Placental pericyte (primary cell): Measurements from ENCODE around the gene PRR15L. TPM values are rescaled to one million over a fixed set of nuclear protein-coding genes. Genes with fewer than 3 reads are reported as not detected.

ENCODE experiments used
- total RNA-seq: library from RNA; depleted of rRNA; stranded (reverse); fragments of >200 nt; gene quantifications from 2 replicates; pipeline ENCODE4 v1.2.3, GENCODE V29; 2012

The PRR15L gene, protein sequence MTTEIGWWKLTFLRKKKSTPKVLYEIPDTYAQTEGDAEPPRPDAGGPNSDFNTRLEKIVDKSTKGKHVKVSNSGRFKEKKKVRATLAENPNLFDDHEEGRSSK
- total RNA-seq, result not detected in 2 replicates

DNA sequence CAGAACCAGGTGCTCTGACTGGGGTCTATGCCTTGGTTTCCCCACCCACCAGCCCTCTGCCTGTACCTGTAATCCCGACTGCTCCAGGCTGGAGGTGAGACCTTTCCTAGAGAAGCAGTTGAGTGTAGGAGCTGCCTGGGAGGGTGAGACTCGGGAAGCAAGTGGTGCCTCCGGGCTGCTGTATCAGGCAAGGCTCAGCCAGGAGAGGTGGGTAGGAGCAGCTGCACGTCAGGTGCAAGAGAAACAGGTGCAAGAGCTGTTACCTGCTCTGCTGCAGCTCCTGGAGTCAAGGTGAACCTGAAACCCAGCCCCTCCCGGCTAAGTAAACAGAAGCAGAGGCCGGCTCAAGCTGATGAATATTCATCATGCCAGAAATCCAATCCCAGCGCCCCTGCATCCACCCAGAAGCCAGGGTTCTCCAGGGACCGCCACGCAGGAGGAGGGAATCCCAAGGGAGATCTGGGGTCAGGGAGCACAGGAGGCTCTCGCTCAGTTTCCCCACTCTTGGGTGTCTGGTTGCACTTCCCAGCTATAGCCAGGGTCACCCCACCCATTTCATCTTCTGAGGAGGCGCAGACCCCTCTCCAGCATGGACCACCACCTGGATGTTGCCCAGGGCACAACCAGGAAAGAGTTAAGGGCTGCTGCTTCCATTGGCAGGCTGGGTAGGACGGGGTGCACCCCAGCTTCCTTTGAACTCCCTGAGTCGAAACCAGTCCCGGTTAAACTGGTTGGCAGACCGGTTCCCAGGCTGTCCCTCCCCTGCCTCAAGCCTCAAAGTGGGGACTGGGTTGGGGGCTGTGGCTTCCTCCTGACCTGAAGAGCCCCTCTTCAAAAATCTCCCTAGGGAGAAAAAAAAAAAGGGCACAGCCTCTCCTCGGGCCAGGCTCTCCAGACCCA lies at the start of gene PRR15L:
TSS of gene PRR15L (minus strand) at position 293 of the 900 bp plus-strand sequence. CDS start 4,649 bp downstream, outside the sequence.

GRCh38 chr17:47970725-47971499 lies 13.2 kb upstream of the PRR15L start, which contains the start of gene CDK5RAP3:
CDK5RAP3 (plus strand) TSS chr17:47971113; CDS start chr17:47971147, 34 bp downstream.

GRCh38 chr17:47941246-47942095 lies 16.2 kb downstream of the PRR15L start, which contains the start of gene PNPO:
PNPO (plus strand) TSS chr17:47941571; CDS start chr17:47941676, 105 bp downstream.

Other genes with a start within 250 kb of the PRR15L start
- 0.29 TPM in 1 of 2 replicates, not detected in the other for gene TBX21, start 224.6 kb downstream of the PRR15L start, total RNA-seq
- 3.5 and 4.3 TPM in 2 replicates for gene OSBPL7, start 136.1 kb downstream of the PRR15L start, total RNA-seq
- gene MRPL10, start 126.3 kb downstream of the PRR15L start, total RNA-seq, result 30.6 and 56.2 TPM in 2 replicates
- gene LRRC46, start 126.2 kb downstream of the PRR15L start, total RNA-seq, result 0.22 and 0.29 TPM in 2 replicates
- 30.8 and 33.7 TPM in 2 replicates for gene SCRN2, start 116.6 kb downstream of the PRR15L start, total RNA-seq
- gene SP6, start 106.7 kb downstream of the PRR15L start, total RNA-seq, result 0.22 and 0.43 TPM in 2 replicates
- gene SP2, start 61.6 kb downstream of the PRR15L start, total RNA-seq, result 3.7 and 6.6 TPM in 2 replicates
- 37.9 and 52.0 TPM in 2 replicates for gene PNPO, start 16.3 kb downstream of the PRR15L start, total RNA-seq
- 45.5 and 85.3 TPM in 2 replicates for gene CDK5RAP3, start 13.2 kb upstream of the PRR15L start, total RNA-seq
- gene COPZ2, start 79.9 kb upstream of the PRR15L start, total RNA-seq, result 35.1 and 90.2 TPM in 2 replicates
- gene NFE2L1, start 90.5 kb upstream of the PRR15L start, total RNA-seq, result 107 and 420 TPM in 2 replicates
- gene CBX1, start 143.6 kb upstream of the PRR15L start, total RNA-seq, result 23.6 and 38.7 TPM in 2 replicates
- gene SNX11, start 149.9 kb upstream of the PRR15L start, total RNA-seq, result 10.1 and 14.3 TPM in 2 replicates